Nephron (organoid): ENCODE measurements around the gene NFAM1.

ENCODE experiments used
- H3K27ac Mint-ChIP-seq, 3 experiments: 2 replicates each; pipeline ENCODE4 v1.8.0; 2020; ENCODE audit warnings: mixed read lengths in 3 of 3, mild to moderate bottlenecking in 2 of 3, moderate library complexity in 1 of 3
- H3K27me3 Mint-ChIP-seq: 2 replicates; pipeline ENCODE4 v1.8.0; 2021; ENCODE audit warnings: low read depth, mild to moderate bottlenecking, moderate library complexity, mixed read lengths
- H3K36me3 Mint-ChIP-seq: 2 replicates; pipeline ENCODE4 v1.8.0; 2020; ENCODE audit warnings: low read depth, mixed read lengths
- H3K4me1 Mint-ChIP-seq: 2 replicates; pipeline ENCODE4 v1.8.0; 2020; ENCODE audit warnings: mixed read lengths
- H3K4me3 Mint-ChIP-seq, 3 experiments: 2 replicates each; pipeline ENCODE4 v1.8.0; 2020; ENCODE audit warnings: mild to moderate bottlenecking in 3 of 3, mixed read lengths in 3 of 3, moderate library complexity in 2 of 3
- H3K9me3 Mint-ChIP-seq: 2 replicates; pipeline ENCODE4 v1.8.0; 2020; ENCODE audit warnings: mixed read lengths
- CTCF ChIP-seq, 3 experiments: fragments of 200-600 bp; sonication (generic); IDR thresholded peaks; one replicate each; pipeline ENCODE4 v1.5.0; 2021; ENCODE audit warnings: antibody characterized with exemption in 3 of 3; ENCODE audit not compliant: unreplicated experiment in 3 of 3

Gene NFAM1

GRCh38 chr22:42336527-42337227 is 95.5 kb downstream of the NFAM1 start:
- no peaks in the 10 kb centered on the region for H3K36me3 Mint-ChIP-seq
- H3K9me3 Mint-ChIP-seq = no peaks in the 10 kb centered on the region
- H3K27ac Mint-ChIP-seq = no peak overlapping the region
- peaks cover 23% of the 10 kb centered on the region for H3K4me1 Mint-ChIP-seq
- H3K27me3 Mint-ChIP-seq = peaks cover 76% of the 10 kb centered on the region
- no peak overlapping the region for H3K4me3 Mint-ChIP-seq
- no peak for TF ChIP-seq CTCF (IDR thresholded peaks at IDR 0.05; ENCODE audit: unreplicated experiment in 3 of 3)

- Mint-ChIP-seq H3K36me3 (no peaks in the 10 kb centered on the region), H3K4me3 (no peak overlapping the region), H3K27me3 (peaks cover 78% of the 10 kb centered on the region), H3K27ac (no peak overlapping the region), H3K9me3 (no peaks in the 10 kb centered on the region), H3K4me1 (peaks cover 21% of the 10 kb centered on the region)
- no peak for TF ChIP-seq CTCF (IDR thresholded peaks at IDR 0.05; ENCODE audit: unreplicated experiment in 3 of 3)
Measured at GRCh38 chr22:42335839-42336378, 96.3 kb downstream of the NFAM1 start.

GRCh38 chr22:42334875-42335512 is 97.2 kb downstream of the NFAM1 start:
- H3K27me3 Mint-ChIP-seq = peaks cover 79% of the 10 kb centered on the region
- H3K9me3 Mint-ChIP-seq = no peaks in the 10 kb centered on the region
- H3K27ac Mint-ChIP-seq = no peak overlapping the region
- H3K4me1 Mint-ChIP-seq = peaks cover 25% of the 10 kb centered on the region
- no peak overlapping the region for H3K4me3 Mint-ChIP-seq
- no peaks in the 10 kb centered on the region for H3K36me3 Mint-ChIP-seq
- no peak for TF ChIP-seq CTCF (IDR thresholded peaks at IDR 0.05; ENCODE audit: unreplicated experiment in 3 of 3)

- Mint-ChIP-seq H3K27ac (no peak overlapping the region), H3K9me3 (no peaks in the 10 kb centered on the region), H3K27me3 (peaks cover 79% of the 10 kb centered on the region), H3K4me1 (peaks cover 26% of the 10 kb centered on the region), H3K36me3 (no peaks in the 10 kb centered on the region), H3K4me3 (no peak overlapping the region)
- no peak for TF ChIP-seq CTCF (IDR thresholded peaks at IDR 0.05; ENCODE audit: unreplicated experiment in 3 of 3)
Measured at GRCh38 chr22:42333544-42333943, 98.7 kb downstream of the NFAM1 start.

- Mint-ChIP-seq H3K9me3 (no peaks in the 10 kb centered on the region), H3K4me1 (peaks cover 24% of the 10 kb centered on the region), H3K27ac (no peak overlapping the region), H3K27me3 (peaks cover 76% of the 10 kb centered on the region), H3K36me3 (no peaks in the 10 kb centered on the region), H3K4me3 (no peak overlapping the region)
- TF ChIP-seq CTCF (IDR thresholded peaks at IDR 0.05; ENCODE audit: unreplicated experiment in 3 of 3) = no peak
Measured at GRCh38 chr22:42332089-42332488, 100.1 kb downstream of the NFAM1 start.
